GM23338 (cell line): ENCODE measurements around the gene TOGARAM1. TPM values are rescaled to one million over a fixed set of nuclear protein-coding genes. Genes with fewer than 3 reads are reported as not detected.

Experiments
- ATAC-seq: fragments of 200-7000 bp; cut with Tn5 transposase; 3 replicates; pipeline ENCODE4 v1.9.1; 2020
- DNase-seq: peaks from one replicate; pipeline ENCODE4 v3.0.0-alpha.2; 2015; ENCODE audit warnings: low spot score
- H2AFZ ChIP-seq: fragments of 200-600 bp; sonication (generic); 2 replicates; pipeline ENCODE4 v1.8.0; 2016; ENCODE audit warnings: antibody characterized with exemption, mild to moderate bottlenecking, moderate library complexity
- H3F3A ChIP-seq: fragments of 200-600 bp; sonication (generic); replicated peaks from 2 replicates; pipeline ENCODE4 v1.8.0; 2017; ENCODE audit warnings: antibody characterized with exemption, mixed run types, low read depth
- H3K27ac ChIP-seq: fragments of 200-600 bp; sonication (generic); 2 replicates; pipeline ENCODE4 v1.6.1; 2016; ENCODE audit warnings: low read depth
- H3K27me3 ChIP-seq: fragments of 200-600 bp; sonication (generic); 2 replicates; pipeline ENCODE4 v1.8.0; 2016; ENCODE audit warnings: mild to moderate bottlenecking, mixed run types, moderate library complexity; ENCODE audit not compliant: insufficient read depth
- H3K36me3 ChIP-seq: fragments of 200-600 bp; sonication (generic); 2 replicates; pipeline ENCODE4 v1.8.0; 2016; ENCODE audit warnings: mild to moderate bottlenecking; ENCODE audit not compliant: insufficient read depth
- H3K4me1 ChIP-seq: fragments of 200-600 bp; sonication (generic); 2 replicates; pipeline ENCODE4 v1.8.0; 2016; ENCODE audit warnings: mild to moderate bottlenecking, moderate library complexity; ENCODE audit not compliant: insufficient read depth
- H3K4me2 ChIP-seq: fragments of 200-600 bp; sonication (generic); 2 replicates; pipeline ENCODE4 v1.7.1; 2017; ENCODE audit warnings: mixed run types
- H3K4me3 ChIP-seq: fragments of 200-600 bp; sonication (generic); 2 replicates; pipeline ENCODE4 v1.6.1; 2016; ENCODE audit warnings: mixed run types
- H3K79me2 ChIP-seq: fragments of 200-600 bp; sonication (generic); replicated peaks from 2 replicates; pipeline ENCODE4 v1.8.0; 2017; ENCODE audit warnings: mild to moderate bottlenecking; ENCODE audit not compliant: insufficient read depth
- H3K9me2 ChIP-seq: fragments of 200-600 bp; sonication (generic); 2 replicates; pipeline ENCODE4 v1.8.0; 2017; ENCODE audit not compliant: insufficient read depth
- H4K20me1 ChIP-seq: fragments of 200-600 bp; sonication (generic); replicated peaks from 2 replicates; pipeline ENCODE4 v1.8.0; 2017; ENCODE audit warnings: mild to moderate bottlenecking; ENCODE audit not compliant: insufficient read depth
- H3K27ac Mint-ChIP-seq: 2 replicates; pipeline ENCODE4 v1.8.0; 2020; ENCODE audit warnings: inconsistent platforms, mild to moderate bottlenecking, moderate library complexity, mixed read lengths
- H3K27me3 Mint-ChIP-seq: 3 replicates; pipeline ENCODE4 v1.8.0; 2022; ENCODE audit warnings: low read depth, mild to moderate bottlenecking, moderate library complexity, mixed read lengths, inconsistent platforms; ENCODE audit not compliant: insufficient read depth, poor library complexity
- H3K36me3 Mint-ChIP-seq: 3 replicates; pipeline ENCODE4 v1.8.0; 2021; ENCODE audit warnings: low read depth, mild to moderate bottlenecking, inconsistent platforms, moderate library complexity, mixed read lengths
- H3K4me1 Mint-ChIP-seq: 3 replicates; pipeline ENCODE4 v1.8.0; 2020; ENCODE audit warnings: mild to moderate bottlenecking, inconsistent platforms, mixed read lengths
- H3K4me3 Mint-ChIP-seq: 3 replicates; pipeline ENCODE4 v1.8.0; 2021; ENCODE audit warnings: moderate library complexity, mild to moderate bottlenecking, inconsistent platforms, mixed read lengths
- H3K9me3 Mint-ChIP-seq: 3 replicates; pipeline ENCODE4 v1.8.0; 2020; ENCODE audit warnings: moderate library complexity, mild to moderate bottlenecking, inconsistent platforms, mixed read lengths
- CREB1 ChIP-seq: fragments of 250-450 bp; sonication (Bioruptor Pico); IDR thresholded peaks from 2 replicates; pipeline ENCODE4 v1.5.0; 2020; ENCODE audit warnings: low read depth, mild to moderate bottlenecking, moderate library complexity
- EZH2 ChIP-seq: fragments of 200-600 bp; sonication (generic); IDR thresholded peaks from one replicate; pipeline ENCODE4 v1.8.0; 2017; ENCODE audit warnings: antibody characterized with exemption, mild to moderate bottlenecking, low read depth; ENCODE audit not compliant: unreplicated experiment
- EZH2phosphoT487 ChIP-seq: fragments of 200-600 bp; sonication (generic); IDR thresholded peaks from one replicate; pipeline ENCODE4 v1.8.1; 2018; ENCODE audit warnings: antibody characterized with exemption; ENCODE audit not compliant: unreplicated experiment
- JUNB ChIP-seq: IDR thresholded peaks from one replicate; pipeline ENCODE4 v1.6.1; 2016; ENCODE audit warnings: antibody characterized with exemption; ENCODE audit not compliant: unreplicated experiment
- NANOG ChIP-seq: IDR thresholded peaks from 2 replicates; pipeline ENCODE4 v1.6.1; 2016; ENCODE audit warnings: antibody characterized with exemption, borderline replicate concordance
- POLR2AphosphoS5 ChIP-seq: IDR thresholded peaks from 2 replicates; pipeline ENCODE4 v1.6.1; 2016; ENCODE audit warnings: antibody characterized with exemption, low read depth
- STAT1 ChIP-seq: IDR thresholded peaks from one replicate; pipeline ENCODE4 v1.6.1; 2016; ENCODE audit warnings: antibody characterized with exemption; ENCODE audit not compliant: unreplicated experiment
- ZNF114 ChIP-seq: fragments of 250-450 bp; sonication (Bioruptor Pico); IDR thresholded peaks from 2 replicates; pipeline ENCODE4 v1.5.0; 2020; ENCODE audit warnings: mild to moderate bottlenecking, moderate library complexity
- ZNF331 ChIP-seq: fragments of 250-450 bp; sonication (Bioruptor Pico); IDR thresholded peaks from 2 replicates; pipeline ENCODE4 v1.5.0; 2020; ENCODE audit warnings: low read depth, mild to moderate bottlenecking, moderate library complexity
- polyA plus RNA-seq: library from polyadenylated mRNA; unstranded; fragments of >200 nt; fragmentation: Nextera tagmentation; extraction: Ambion mirVana; gene quantifications from 2 replicates; pipeline ENCODE4 v1.2.1, GENCODE V29; 2016
- total RNA-seq: library from RNA; depleted of rRNA; stranded (reverse); fragments of >200 nt; shearing (Covaris generic); gene quantifications from 2 replicates; pipeline ENCODE4 v1.2.3, GENCODE V29; 2014
- TF ChIP-seq, protein P1 (sequence below), 2 experiments: fragments of 200-600 bp in 1 of 2; sonication (generic) in 1 of 2; conservative IDR thresholded peaks; 2 replicates each; pipeline versions ENCODE4 v1.5.1 to v1.6.1; 2016 to 2017; ENCODE audit warnings: antibody characterized with exemption in 2 of 2, low read depth in 2 of 2, mild to moderate bottlenecking in 2 of 2, moderate library complexity in 1 of 2
- TF ChIP-seq, protein P2 (sequence below): IDR thresholded peaks from 2 replicates; pipeline ENCODE4 v1.6.1; 2016; ENCODE audit warnings: antibody characterized with exemption
- TF ChIP-seq, protein P3 (sequence below): fragments of 250-450 bp; sonication (Bioruptor Pico); IDR thresholded peaks from 2 replicates; pipeline ENCODE4 v1.5.0; 2020; ENCODE audit warnings: mild to moderate bottlenecking, moderate library complexity
- TF ChIP-seq, protein P4 (sequence below): IDR thresholded peaks from one replicate; pipeline ENCODE4 v1.6.1; 2018; ENCODE audit warnings: antibody characterized with exemption; ENCODE audit not compliant: unreplicated experiment

The TOGARAM1 gene
- total and polyA plus RNA-seq, 2 experiments from 2014 or later, result 9.6 to 9.8 TPM

DNA sequence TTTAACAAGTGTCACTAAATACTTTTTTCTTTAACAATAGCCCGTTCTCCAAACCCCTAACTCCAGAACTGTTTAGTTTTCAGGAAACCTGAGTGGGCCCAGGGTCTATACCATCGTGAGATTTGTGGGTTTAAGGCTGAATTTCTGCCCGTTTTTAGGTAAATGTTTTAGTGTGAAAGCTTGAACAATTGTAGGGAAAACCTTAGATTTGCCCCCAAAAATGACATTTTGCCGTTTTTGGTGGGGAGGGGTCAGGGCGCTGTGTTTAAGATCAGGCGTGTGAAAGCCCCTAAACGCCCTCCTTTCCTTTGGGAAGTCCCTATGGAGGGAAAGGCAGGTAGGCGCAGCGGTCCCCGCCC lies 121.6 kb downstream of the TOGARAM1 start:
- Mint-ChIP-seq H3K27ac (0 out of 2 replicates have a peak overlapping the region, but pooled peaks have one; percentile 5), H3K4me1 (peaks cover 21% of the 10 kb centered on the region), H3K9me3 (peaks cover 5% of the 10 kb centered on the region; the same call in 2 of the 3 replicates), H3K4me3 (peak overlapping the region; percentile 100), H3K36me3 (peaks cover 3% of the 10 kb centered on the region; the same call in 2 of the 3 replicates), H3K27me3 (peaks cover 12% of the 10 kb centered on the region)
- peak; percentile 3; the same call in 2 of the 3 replicates for ATAC-seq
- DNase-seq, result no peak
- no peaks in the 10 kb centered on the region for H3F3A ChIP-seq
- peaks cover 26% of the 10 kb centered on the region for H4K20me1 ChIP-seq
- TF ChIP-seq NANOG, result no peak
- no peak for TF ChIP-seq EZH2phosphoT487
- TF ChIP-seq, protein P1, sequence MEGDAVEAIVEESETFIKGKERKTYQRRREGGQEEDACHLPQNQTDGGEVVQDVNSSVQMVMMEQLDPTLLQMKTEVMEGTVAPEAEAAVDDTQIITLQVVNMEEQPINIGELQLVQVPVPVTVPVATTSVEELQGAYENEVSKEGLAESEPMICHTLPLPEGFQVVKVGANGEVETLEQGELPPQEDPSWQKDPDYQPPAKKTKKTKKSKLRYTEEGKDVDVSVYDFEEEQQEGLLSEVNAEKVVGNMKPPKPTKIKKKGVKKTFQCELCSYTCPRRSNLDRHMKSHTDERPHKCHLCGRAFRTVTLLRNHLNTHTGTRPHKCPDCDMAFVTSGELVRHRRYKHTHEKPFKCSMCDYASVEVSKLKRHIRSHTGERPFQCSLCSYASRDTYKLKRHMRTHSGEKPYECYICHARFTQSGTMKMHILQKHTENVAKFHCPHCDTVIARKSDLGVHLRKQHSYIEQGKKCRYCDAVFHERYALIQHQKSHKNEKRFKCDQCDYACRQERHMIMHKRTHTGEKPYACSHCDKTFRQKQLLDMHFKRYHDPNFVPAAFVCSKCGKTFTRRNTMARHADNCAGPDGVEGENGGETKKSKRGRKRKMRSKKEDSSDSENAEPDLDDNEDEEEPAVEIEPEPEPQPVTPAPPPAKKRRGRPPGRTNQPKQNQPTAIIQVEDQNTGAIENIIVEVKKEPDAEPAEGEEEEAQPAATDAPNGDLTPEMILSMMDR (conservative IDR thresholded peaks at IDR 0.05; ENCODE audit: low read depth in 2 of 2), result no peak
- TF ChIP-seq JUNB, result no peak
- no peak for TF ChIP-seq ZNF331 (CRISPR knock-in tag)
- TF ChIP-seq CREB1 (CRISPR knock-in tag), result no peak
- TF ChIP-seq, protein P2, sequence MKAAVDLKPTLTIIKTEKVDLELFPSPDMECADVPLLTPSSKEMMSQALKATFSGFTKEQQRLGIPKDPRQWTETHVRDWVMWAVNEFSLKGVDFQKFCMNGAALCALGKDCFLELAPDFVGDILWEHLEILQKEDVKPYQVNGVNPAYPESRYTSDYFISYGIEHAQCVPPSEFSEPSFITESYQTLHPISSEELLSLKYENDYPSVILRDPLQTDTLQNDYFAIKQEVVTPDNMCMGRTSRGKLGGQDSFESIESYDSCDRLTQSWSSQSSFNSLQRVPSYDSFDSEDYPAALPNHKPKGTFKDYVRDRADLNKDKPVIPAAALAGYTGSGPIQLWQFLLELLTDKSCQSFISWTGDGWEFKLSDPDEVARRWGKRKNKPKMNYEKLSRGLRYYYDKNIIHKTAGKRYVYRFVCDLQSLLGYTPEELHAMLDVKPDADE, result no peak
- TF ChIP-seq, protein P3, sequence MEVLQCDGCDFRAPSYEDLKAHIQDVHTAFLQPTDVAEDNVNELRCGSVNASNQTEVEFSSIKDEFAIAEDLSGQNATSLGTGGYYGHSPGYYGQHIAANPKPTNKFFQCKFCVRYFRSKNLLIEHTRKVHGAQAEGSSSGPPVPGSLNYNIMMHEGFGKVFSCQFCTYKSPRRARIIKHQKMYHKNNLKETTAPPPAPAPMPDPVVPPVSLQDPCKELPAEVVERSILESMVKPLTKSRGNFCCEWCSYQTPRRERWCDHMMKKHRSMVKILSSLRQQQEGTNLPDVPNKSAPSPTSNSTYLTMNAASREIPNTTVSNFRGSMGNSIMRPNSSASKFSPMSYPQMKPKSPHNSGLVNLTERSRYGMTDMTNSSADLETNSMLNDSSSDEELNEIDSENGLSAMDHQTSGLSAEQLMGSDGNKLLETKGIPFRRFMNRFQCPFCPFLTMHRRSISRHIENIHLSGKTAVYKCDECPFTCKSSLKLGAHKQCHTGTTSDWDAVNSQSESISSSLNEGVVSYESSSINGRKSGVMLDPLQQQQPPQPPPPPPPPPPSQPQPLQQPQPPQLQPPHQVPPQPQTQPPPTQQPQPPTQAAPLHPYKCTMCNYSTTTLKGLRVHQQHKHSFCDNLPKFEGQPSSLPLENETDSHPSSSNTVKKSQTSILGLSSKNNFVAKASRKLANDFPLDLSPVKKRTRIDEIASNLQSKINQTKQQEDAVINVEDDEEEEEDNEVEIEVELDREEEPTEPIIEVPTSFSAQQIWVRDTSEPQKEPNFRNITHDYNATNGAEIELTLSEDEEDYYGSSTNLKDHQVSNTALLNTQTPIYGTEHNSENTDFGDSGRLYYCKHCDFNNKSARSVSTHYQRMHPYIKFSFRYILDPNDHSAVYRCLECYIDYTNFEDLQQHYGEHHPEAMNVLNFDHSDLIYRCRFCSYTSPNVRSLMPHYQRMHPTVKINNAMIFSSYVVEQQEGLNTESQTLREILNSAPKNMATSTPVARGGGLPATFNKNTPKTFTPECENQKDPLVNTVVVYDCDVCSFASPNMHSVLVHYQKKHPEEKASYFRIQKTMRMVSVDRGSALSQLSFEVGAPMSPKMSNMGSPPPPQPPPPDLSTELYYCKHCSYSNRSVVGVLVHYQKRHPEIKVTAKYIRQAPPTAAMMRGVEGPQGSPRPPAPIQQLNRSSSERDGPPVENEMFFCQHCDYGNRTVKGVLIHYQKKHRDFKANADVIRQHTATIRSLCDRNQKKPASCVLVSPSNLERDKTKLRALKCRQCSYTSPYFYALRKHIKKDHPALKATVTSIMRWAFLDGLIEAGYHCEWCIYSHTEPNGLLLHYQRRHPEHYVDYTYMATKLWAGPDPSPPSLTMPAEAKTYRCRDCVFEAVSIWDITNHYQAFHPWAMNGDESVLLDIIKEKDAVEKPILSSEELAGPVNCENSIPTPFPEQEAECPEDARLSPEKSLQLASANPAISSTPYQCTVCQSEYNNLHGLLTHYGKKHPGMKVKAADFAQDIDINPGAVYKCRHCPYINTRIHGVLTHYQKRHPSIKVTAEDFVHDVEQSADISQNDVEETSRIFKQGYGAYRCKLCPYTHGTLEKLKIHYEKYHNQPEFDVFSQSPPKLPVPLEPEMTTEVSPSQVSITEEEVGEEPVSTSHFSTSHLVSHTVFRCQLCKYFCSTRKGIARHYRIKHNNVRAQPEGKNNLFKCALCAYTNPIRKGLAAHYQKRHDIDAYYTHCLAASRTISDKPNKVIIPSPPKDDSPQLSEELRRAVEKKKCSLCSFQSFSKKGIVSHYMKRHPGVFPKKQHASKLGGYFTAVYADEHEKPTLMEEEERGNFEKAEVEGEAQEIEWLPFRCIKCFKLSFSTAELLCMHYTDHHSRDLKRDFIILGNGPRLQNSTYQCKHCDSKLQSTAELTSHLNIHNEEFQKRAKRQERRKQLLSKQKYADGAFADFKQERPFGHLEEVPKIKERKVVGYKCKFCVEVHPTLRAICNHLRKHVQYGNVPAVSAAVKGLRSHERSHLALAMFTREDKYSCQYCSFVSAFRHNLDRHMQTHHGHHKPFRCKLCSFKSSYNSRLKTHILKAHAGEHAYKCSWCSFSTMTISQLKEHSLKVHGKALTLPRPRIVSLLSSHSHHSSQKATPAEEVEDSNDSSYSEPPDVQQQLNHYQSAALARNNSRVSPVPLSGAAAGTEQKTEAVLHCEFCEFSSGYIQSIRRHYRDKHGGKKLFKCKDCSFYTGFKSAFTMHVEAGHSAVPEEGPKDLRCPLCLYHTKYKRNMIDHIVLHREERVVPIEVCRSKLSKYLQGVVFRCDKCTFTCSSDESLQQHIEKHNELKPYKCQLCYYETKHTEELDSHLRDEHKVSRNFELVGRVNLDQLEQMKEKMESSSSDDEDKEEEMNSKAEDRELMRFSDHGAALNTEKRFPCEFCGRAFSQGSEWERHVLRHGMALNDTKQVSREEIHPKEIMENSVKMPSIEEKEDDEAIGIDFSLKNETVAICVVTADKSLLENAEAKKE (CRISPR knock-in tag), result no peak
- TF ChIP-seq EZH2, result no peak
- TF ChIP-seq, protein P4, sequence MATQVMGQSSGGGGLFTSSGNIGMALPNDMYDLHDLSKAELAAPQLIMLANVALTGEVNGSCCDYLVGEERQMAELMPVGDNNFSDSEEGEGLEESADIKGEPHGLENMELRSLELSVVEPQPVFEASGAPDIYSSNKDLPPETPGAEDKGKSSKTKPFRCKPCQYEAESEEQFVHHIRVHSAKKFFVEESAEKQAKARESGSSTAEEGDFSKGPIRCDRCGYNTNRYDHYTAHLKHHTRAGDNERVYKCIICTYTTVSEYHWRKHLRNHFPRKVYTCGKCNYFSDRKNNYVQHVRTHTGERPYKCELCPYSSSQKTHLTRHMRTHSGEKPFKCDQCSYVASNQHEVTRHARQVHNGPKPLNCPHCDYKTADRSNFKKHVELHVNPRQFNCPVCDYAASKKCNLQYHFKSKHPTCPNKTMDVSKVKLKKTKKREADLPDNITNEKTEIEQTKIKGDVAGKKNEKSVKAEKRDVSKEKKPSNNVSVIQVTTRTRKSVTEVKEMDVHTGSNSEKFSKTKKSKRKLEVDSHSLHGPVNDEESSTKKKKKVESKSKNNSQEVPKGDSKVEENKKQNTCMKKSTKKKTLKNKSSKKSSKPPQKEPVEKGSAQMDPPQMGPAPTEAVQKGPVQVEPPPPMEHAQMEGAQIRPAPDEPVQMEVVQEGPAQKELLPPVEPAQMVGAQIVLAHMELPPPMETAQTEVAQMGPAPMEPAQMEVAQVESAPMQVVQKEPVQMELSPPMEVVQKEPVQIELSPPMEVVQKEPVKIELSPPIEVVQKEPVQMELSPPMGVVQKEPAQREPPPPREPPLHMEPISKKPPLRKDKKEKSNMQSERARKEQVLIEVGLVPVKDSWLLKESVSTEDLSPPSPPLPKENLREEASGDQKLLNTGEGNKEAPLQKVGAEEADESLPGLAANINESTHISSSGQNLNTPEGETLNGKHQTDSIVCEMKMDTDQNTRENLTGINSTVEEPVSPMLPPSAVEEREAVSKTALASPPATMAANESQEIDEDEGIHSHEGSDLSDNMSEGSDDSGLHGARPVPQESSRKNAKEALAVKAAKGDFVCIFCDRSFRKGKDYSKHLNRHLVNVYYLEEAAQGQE, result no peak
- TF ChIP-seq ZNF114 (CRISPR knock-in tag), result no peak
- no peak for TF ChIP-seq STAT1
- no peak for TF ChIP-seq POLR2AphosphoS5
- peaks cover 46% of the 10 kb centered on the region for H3K79me2 ChIP-seq
- H3K27ac ChIP-seq, result no peak overlapping the region
- H3K4me2 ChIP-seq, result peak overlapping the region; percentile 93
- no peaks in the 10 kb centered on the region for H3K27me3 ChIP-seq
- H3K9me2 ChIP-seq, result no peaks in the 10 kb centered on the region
- peak overlapping the region; percentile 93 for H2AFZ ChIP-seq
- H3K4me3 ChIP-seq, result peak overlapping the region; percentile 98
- H3K4me1 ChIP-seq, result no peaks in the 10 kb centered on the region; the same call in 1 of the 2 replicates
- no peaks in the 10 kb centered on the region for H3K36me3 ChIP-seq
